ENCODE data around the gene AP1G2. TPM values are rescaled to one million over a fixed set of nuclear protein-coding genes. Genes with fewer than 3 reads are reported as not detected.

AP1G2 gene
- total RNA-seq, 1 donor from 2014 or later: 56.2 TPM

DNA sequence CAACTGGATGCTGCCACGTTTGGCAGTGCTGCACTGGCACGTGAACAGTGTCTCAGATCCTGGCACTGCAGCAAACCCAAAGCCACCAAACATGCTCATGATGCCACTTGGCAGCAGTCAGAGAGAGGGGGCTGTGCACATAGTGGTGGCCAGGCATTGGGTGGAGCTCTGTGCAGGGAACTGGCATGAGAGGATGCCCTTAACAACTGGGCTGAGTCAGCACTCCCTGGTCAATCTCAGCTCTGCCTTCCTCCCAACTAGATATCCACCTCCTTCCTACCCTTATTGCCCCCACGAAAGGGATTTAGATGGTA is 53.0 kb downstream of the AP1G2 start:
- Histone ChIP-seq H3K9me3 (no peaks in the 10 kb centered on the region), H3K27me3 (no peaks in the 10 kb centered on the region), H3K4me3 (no peak overlapping the region), H3K27ac (no peak overlapping the region), H3K36me3 (no peaks in the 10 kb centered on the region), H3K4me1 (no peaks in the 10 kb centered on the region)
- no peak for DNase-seq (ENCODE audit: low spot score in 2 of 2)
- intact Hi-C loops (cut with DNase I): no loop called here
- TF ChIP-seq, protein P1, sequence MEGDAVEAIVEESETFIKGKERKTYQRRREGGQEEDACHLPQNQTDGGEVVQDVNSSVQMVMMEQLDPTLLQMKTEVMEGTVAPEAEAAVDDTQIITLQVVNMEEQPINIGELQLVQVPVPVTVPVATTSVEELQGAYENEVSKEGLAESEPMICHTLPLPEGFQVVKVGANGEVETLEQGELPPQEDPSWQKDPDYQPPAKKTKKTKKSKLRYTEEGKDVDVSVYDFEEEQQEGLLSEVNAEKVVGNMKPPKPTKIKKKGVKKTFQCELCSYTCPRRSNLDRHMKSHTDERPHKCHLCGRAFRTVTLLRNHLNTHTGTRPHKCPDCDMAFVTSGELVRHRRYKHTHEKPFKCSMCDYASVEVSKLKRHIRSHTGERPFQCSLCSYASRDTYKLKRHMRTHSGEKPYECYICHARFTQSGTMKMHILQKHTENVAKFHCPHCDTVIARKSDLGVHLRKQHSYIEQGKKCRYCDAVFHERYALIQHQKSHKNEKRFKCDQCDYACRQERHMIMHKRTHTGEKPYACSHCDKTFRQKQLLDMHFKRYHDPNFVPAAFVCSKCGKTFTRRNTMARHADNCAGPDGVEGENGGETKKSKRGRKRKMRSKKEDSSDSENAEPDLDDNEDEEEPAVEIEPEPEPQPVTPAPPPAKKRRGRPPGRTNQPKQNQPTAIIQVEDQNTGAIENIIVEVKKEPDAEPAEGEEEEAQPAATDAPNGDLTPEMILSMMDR (IDR thresholded peaks at IDR 0.05): no peak

DNA sequence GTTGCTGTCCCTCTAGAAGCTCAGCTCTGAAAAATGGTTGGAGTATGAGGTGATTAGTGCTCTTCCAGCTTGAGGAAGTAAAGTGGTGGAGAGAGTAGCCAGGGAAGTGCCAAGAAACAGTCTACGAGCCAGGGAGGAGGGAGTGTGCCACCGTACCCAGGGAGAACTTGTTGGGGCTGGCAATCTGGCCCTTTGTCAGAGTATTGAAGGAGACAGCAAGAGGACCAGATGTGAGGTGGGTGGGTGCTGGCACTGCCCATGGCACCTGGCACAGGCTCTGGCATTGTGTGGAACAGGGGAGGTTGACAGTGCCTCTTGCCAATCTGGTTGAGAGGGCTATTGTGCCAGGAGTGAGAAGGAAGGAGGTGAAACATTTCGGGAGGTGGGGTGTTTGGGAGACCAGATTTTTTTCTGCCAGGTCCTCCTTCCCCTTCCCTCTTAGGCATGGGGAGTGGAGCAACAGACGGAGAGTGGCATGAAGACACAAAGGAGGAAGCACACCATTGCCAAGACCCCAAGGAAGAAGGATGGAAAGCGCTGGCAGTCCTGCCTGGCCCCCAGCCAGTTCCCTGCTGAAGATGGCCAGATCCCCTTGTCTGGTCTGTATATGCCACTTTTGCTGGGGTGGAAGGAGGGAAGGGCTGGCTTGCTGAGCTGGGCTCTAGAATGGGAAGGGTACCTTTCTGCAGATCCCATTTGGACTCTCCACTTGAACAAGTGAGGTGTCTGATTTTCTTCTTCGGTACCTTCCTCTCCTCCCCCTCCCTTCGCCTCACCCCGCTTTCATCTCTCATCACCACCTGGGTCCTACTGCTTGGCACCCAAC is 53.6 kb downstream of the AP1G2 start:
- intact Hi-C loops (cut with DNase I): no loop called here
- no peak overlapping the region for H3K4me3 ChIP-seq
- TF ChIP-seq, protein P1 (IDR thresholded peaks at IDR 0.05): no peak

DNA sequence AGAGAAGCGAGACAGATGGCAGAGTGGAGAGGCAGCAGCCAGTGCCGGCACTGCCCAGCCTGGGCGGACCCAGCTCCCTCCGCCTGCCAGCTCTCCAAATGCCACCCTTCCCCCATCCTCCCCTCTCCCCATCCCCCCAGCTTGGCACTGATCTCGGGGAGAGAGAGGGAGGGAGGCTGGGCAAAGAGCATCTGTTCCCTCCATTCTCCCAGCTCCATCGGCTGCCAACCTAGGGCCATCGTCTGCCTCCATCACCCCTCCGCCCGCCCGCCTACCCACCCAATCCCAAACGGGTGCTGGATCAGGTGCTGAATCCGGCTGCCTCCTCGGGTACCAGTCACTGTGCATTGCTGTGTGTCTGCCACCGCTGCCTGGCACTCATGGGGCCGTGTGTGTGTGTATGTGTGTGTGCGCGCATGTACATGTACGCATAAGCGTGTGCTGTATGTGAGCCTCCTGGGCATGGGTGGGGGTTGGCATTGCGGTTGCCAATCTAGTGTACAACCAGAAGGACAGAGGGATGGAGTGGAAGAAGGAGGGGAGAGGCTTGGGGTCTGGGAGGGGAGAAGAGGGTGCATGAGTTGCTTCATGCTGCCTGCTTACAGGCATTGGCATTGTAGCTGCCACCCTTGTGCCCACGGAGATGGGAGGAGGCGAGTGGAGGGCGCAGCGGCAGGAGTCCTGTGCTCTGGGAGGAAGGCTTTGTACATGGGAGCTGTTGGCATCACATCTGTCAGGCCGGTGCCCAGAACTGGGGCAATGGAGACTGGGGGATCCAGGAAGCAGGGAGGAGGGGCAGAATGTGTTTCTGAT is 54.4 kb downstream of the AP1G2 start:
- no peak for DNase-seq (ENCODE audit: low spot score in 2 of 2)
- Histone ChIP-seq H3K9me3 (no peaks in the 10 kb centered on the region), H3K36me3 (no peaks in the 10 kb centered on the region), H3K27ac (no peak overlapping the region), H3K4me1 (no peaks in the 10 kb centered on the region), H3K27me3 (no peaks in the 10 kb centered on the region), H3K4me3 (no peak overlapping the region)
- TF ChIP-seq, protein P1 (IDR thresholded peaks at IDR 0.05): no peak
- intact Hi-C loops (cut with DNase I): no loop called here

More for the DNA sequence above, 53.6 kb downstream of the AP1G2 start:
- Histone ChIP-seq H3K9me3 (no peaks in the 10 kb centered on the region), H3K27ac (no peak overlapping the region), H3K4me1 (no peaks in the 10 kb centered on the region), H3K27me3 (no peaks in the 10 kb centered on the region), H3K36me3 (no peaks in the 10 kb centered on the region)
- no peak for DNase-seq (ENCODE audit: low spot score in 2 of 2)

DNA sequence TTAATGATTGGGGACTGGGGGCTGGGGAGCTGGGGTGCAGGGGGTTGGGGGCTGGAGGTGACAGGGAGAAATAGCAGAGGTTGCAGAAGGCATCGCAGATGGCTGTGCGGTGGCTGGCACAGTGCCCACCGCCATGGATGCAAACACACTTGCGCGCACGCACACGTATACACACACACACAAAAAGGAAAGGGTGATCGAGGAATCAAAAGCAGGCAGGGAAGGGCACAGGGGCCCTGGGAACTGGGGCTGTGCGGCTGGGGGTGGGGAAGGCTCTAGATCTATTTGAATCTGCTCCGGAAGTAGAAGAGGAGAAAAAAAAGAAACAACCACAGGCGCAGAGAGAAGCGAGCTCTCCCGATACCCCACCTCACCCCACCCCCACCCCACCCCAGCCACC is 55.4 kb downstream of the AP1G2 start:
- no peak overlapping the region for H3K27ac ChIP-seq
- no peaks in the 10 kb centered on the region for H3K36me3 ChIP-seq
- no peaks in the 10 kb centered on the region for H3K27me3 ChIP-seq
- no peak overlapping the region for H3K4me3 ChIP-seq
- TF ChIP-seq, protein P1 (IDR thresholded peaks at IDR 0.05): no peak
- DNase-seq (ENCODE audit: low spot score in 2 of 2): no peak
- no peaks in the 10 kb centered on the region for H3K4me1 ChIP-seq
- intact Hi-C loops (cut with DNase I): no loop called here
- H3K9me3 ChIP-seq: no peaks in the 10 kb centered on the region

Other genes starting within 250 kb of the AP1G2 start
- 90.6 TPM for gene PABPN1, start 246.3 kb downstream of the AP1G2 start, total RNA-seq
- gene SLC22A17, start 214.9 kb downstream of the AP1G2 start, total RNA-seq: 89.7 TPM
- gene EFS, start 202.6 kb downstream of the AP1G2 start, total RNA-seq: 38.1 TPM
- gene IL25, start 195.0 kb downstream of the AP1G2 start, total RNA-seq: not detected
- gene CMTM5, start 190.7 kb downstream of the AP1G2 start, total RNA-seq: 2.9 TPM
- gene MYH6, start 159.5 kb downstream of the AP1G2 start, total RNA-seq: not detected
- not detected for gene MYH7, start 132.1 kb downstream of the AP1G2 start, total RNA-seq
- gene NGDN, start 98.1 kb downstream of the AP1G2 start, total RNA-seq: 7.8 TPM
- gene ZFHX2, start 16.0 kb downstream of the AP1G2 start, total RNA-seq: 1.3 TPM
- 115 TPM for gene THTPA, start 11.5 kb downstream of the AP1G2 start, total RNA-seq
- 4.7 TPM for gene JPH4, start 11.0 kb upstream of the AP1G2 start, total RNA-seq
- gene DHRS2, start 68.6 kb upstream of the AP1G2 start, total RNA-seq: not detected

Data from ascending aorta (tissue), 2 donors.